DMS114 treated with DMSO at 0.1 percent for 48 hours (cell line): Measurements from ENCODE around the gene DDOST.
"Not testable (repeated sequence)": the region's sequence is repeated elsewhere in the genome, so short reads cannot be mapped to it uniquely, and the experiment has no call there.

Experiments used
- DNase-seq: peaks from one replicate; lab custom pipeline; 2025; ENCODE audit not compliant: unreplicated experiment; lab: John Stamatoyannopoulos, UW

The DDOST gene

DNA sequence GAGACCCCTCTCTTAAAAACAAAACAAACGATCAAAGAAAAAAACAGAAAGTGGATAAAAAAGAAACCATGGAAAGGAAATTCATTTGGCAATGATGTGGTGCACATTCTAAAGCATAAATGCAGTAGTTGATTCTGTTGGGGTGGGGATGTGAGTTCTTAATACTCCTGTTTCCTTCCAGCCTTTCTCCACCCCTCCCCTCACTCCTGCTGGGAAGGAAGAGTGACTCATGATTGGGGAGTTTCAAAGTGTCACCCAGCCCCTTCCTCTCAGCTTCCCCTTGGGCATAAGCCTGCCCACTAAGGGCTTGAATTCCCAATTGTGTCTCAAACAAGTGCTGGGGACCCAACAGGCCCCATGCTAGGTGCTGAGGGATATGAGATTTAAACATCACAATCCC lies 34.6 kb downstream of the DDOST start:
- DNase-seq: no peak

DNA sequence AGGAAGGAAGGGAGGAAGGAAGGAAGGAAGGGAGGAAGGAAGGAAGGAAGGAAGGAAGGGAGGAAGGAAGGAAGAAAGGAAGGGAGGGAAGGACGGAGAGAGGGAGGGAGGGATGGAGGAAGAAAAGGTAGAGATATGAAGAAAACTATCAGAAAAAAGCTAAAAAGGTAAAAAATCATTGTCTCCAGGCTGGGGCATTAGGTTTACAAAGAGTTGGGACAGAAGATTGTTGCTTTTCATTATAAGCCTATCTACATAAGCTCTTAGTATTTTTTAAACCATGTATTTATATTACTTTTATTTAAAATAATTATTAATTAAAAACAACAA lies 35.1 kb downstream of the DDOST start:
- no peak for DNase-seq

DNA sequence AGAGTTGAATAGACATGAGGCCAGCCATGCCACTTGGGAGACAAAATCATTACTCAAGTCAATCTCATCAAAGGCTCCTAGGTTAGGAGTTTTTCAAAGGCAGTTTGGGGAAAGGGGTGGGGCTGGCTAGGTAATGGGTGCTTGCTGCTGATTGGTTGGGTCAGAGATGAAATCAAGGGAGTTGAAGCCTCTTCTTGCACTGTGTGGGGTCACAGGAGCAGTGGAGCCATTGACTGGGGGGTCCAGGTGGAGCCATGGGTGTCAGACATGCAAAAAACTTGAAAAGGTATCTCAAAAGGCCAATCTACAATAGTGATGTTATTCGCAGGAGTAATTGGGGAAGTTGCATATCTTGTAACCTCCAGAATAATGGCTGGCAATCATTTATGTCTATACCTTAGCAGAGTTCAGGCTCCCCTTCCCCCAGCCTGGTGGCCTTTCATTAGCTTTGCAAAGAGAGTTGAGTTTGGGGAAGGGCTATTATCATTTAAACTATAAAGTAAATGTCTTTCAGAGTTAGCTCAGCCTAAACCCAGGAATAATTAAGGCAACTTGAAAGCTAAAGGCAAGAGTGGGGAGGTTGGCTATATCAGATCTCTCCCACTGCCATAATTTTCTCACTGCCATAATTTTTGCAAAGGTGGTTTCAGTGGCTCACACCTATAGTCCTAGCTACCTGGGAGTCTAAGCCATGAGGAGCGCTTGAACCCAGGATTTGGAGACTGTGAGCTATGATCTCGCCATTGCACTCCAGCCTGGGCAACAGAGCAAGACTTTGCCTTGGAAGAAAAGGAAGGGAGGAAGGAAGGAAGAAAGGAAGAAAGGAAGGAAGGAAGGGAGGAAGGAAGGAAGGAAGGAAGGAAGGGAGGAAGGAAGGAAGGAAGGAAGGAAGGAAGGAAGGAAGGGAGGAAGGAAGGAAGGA lies 35.7 kb downstream of the DDOST start:
- DNase-seq: no peak

DNA sequence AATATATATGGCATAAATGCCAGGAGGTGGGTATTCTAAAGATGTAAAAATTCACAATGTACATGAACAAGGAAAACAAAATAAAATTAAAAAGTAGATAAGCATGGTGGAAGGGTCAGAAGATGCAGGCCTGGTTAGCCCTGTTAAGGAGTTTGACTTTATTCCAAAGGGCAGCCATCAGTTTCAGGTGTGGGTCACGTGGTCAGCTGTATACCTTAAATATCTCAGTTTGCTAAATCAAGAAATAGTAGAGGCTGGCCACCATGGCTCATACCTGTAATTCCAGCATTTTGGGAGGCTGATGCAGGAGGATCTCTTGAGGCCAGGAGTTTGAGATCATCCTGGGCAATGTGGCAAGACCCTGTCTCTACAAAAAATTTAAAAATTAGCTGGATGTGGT lies 36.5 kb downstream of the DDOST start:
- no peak for DNase-seq

DNA sequence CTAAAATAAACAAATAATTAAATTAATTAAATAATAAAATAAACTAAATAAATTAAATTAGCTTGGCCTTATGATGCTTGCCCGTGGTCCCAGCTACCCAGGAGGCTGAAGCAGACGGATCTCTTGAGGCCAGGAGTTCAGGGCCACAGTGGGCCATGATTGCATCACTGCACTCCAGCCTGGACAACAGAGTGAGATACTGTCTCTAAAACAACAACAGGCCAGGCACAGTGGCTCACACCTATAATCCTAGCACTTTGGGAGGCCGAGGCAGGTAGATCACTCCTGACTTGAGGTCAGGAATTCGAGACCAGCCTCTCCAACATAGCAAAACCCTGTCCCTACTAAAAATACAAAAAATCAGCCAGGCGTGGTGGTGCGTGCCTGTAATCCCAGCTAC lies 40.2 kb downstream of the DDOST start:
- DNase-seq: no peak

DNA sequence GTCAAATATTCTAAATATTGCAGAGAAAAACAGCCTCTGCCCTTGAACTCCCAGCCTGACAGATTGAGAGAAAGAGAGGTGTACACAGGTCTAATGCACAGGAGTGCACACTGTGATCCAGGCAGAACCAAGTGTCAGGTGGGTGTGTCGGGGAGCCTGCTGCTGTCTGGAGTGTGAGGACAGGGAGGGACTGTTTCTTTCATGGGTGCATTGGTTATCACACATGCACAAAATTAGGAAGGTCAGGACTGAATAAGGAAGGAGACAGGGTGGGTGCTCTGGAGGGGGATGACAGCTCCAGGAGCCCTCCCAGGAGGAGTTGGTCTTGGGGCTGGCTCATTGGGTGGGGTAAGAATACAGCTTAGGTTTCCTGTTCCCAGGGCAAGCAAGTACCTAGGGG lies 41.2 kb downstream of the DDOST start:
- no peak for DNase-seq

DNA sequence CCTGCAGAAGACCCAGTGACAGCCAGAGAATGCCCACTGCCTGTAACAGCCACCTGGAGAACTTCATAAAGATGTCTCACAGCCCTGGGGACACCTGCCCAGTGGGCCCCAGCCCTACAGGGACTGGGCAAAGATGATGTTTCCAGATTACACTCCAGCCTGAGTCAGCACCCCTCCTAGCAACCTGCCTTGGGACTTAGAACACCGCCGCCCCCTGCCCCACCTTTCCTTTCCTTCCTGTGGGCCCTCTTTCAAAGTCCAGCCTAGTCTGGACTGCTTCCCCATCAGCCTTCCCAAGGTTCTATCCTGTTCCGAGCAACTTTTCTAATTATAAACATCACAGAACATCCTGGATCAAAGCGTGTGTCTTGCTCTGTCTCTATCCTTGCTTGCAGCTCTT lies 42.6 kb downstream of the DDOST start:
- no peak for DNase-seq

DNA sequence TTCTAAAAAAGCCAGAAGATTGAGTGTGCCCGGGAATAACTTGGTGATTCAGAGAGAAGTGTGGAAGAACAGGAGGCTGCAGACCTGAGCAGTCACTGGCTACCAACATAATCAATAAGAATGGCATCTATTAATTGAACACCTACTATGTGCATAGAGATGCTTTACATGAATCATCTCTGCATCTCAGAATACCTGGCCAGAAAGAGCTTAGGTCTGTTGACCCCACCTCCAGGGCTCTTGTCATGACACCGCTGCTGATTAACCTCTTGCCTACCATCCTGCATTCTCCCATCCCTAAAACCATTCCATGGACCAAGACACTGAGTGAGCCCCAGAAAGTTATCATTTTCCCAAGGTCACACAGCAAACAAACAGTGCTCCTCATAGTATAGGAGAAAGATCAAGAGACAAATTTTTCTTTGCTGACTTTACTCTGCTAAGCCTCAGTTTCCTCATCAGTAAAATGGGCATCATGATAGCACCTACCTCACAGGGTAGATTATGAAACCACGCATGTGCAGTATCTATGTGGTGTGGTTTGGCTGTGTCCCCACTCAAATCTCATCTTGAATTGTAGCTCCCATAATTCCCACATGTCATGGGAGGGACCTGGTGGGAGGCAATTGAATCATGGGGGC lies 44.2 kb downstream of the DDOST start:
- no peak for DNase-seq

DNA sequence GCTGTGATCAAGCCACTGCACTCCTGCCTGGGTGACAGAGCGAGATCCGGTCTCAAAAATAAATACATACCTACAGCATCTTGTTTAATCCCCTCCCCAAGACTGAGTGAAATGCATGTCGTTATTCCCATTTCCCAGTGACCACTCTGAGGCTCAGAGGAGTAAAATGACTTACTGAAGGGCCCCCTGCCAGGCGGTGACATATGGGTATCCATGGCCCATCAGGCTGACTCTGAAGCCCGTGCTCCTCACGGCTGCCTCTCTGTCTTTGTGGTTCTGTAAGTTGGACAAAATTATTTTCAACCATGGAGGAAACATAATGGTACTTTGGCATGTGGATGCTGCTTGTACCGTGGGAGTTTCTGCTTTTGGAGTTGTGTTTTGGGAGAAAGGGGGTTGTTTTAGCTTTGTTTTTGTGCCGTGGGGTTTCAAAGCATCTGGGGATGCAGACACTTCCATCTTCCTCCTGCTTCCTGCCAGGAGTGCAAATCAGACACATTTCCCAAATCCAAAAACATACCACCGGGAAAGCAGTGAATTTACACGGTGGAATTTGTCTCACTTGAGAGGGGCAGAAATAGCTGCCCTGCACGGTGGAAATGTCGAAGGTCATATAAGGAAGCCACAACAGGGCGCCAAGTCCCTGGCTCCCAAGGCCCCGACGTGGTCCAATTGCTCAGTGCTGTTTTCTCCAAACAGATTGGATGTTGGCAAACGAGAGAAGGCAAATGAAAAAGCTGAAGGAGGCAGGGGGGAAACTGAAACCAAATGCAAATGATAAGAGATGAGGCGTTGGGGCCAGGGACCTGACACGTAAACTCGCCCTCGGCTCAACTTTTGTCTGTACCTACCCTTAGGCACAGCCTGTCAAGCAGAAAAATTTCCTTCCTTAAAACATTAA lies 45.0 kb downstream of the DDOST start:
- no peak for DNase-seq

DNA sequence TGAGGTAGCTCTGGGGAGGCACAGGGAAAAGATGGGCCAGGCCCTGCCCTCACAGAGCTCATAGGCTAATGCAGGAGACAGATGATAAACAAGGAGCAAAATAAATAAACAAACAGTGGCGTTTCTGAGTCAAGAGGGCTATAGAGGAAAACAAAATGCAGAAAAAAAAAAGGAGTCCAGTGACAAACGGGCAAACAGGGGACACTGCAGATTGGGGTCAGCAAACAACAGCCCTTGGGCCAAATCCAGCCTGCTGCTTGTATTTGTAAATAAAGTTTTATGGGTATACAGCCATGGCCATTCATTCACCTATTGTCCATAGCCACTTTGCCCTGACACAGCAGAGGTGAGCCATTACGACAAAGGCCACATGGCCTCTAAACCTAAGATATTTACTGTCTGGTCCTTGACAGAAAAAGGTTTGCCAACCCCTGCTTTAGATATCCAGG lies 47.0 kb downstream of the DDOST start:
- no peak for DNase-seq

DNA sequence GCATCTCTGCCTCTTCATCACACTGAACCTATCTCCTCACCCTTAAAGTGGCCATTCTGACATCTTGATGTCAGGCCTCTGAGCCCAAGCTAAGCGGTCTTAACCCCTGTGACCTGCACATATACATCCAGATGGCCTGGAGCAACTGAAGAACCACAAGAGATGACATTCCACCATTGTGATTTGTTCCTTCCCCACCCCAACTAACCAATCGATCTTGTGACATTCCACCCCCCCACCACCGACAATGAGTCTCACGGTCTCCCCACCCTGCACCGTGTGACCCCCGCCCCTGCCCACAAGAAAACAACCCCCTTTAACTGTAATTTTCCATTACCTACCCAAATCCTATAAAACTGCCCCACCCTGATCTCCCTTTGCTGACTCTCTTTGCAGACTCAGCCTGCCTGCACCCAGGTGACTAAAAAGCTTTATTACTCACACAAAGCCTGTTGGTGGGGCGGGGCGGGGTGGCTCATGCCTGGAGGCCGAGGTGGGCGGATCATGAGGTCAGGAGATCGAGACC lies 48.9 kb downstream of the DDOST start:
- DNase-seq: no peak

DNA sequence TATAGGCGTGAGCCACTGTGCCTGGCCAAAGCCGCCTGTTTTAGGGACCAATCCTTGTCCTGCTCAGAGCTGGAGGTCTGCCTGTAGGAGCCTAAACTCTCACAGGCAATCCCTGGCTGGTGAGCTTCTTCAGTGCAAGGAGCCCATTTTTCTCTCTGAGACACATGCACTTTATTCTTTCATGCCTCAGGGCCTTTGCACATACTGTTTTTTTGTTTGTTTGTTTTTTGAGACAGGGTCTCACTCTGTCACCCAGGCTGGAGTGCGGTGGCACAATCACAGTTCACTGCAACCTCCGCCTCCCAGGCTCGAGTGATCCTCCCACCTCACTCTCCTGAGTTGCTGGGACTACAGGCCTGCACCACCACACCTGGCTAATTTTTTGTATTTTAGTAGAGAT lies 49.5 kb downstream of the DDOST start:
- DNase-seq: no peak

DNA sequence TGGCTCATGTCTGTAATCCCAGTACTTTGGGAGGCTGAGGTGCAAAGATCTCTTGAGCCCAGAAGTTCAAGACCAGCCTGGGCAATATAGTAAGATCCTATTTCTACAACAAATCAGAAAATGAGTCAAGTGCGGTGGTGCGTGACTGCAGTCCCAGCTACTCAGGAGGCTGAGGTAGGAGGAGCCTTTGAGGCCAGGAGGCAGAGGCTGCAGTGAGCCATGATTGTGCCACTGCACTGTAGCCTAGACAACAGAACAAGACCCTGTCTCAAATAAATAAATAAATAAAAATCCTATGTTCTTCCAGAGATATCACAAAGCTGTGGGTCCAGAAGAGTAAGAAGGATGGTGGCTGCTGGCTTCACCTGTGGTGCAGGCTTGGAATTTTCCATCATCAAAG lies 50.2 kb downstream of the DDOST start:
- no peak for DNase-seq

DNA sequence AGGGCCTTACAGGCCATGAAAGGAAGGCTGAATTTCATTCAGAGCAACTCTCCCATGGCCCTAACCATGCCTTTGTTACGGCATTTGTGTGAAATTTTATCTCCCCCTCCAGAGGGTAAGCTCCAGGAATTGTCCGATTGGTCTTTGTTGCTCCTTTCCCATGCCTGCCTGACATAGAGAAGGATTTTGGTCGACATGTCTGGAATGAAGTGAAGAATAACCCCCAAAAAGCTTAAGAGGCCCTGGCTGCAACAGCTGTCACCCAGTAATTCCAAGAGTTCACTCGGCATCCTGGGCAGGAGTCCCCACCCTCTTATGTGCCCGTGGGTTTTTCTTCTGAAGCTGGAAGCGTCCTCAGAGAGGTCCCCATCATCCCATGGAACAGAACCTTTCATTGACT lies 51.6 kb downstream of the DDOST start:
- no peak for DNase-seq

DNA sequence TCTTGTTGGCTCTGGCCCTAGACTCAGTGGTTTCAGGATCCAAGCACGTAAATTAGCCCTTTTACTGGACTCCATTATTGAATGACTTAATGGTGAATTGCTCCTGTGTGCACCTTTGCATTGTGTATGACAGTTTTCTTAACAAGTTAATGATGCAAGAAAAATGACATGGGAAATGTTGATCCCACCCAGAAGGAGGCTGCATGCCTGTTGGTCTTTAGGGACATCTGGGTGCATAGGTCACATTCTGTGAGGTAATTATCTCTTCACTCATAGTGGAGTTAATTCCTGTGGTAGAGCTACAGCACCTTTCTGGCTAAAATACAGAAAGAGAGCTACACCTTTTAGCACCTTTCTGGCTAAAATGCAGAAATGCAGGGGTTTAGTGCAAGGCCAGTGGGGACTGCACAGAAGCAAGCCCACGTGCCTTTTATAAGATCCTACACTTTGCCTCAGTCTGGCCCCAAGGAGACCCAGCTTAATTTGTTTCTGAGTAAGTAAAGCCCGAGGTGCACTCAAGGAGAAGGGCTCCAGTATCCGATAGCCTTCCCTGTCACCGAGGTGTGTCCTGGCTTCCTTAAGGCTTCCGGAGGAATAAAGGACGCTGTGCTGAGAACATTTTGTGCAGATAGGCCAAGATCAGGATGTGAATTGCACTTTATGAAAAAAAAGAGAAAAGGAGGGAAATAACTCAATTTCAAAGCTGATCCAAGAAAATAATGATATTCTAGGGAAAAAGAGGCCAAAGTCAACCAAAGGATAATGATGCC lies 54.2 kb downstream of the DDOST start:
- not testable (repeated sequence) for DNase-seq

DNA sequence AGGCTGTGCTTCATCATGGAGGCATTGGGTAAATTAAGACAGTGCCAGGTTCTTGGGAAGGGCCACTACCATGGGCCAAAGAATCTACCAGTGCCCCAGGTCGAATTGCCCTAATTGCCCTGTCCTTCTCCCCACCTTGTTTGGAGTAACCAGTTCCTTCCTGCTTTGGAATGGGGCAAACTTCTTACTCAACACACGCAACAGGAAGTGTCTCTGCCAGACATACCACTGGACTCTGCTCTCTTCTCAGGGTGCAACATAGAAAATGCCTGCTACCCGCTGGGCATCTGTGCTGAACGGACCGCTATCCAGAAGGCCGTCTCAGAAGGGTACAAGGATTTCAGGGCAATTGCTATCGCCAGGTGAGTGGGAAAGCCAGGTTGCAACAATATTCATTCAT lies 56.5 kb downstream of the DDOST start:
- no peak for DNase-seq

DNA sequence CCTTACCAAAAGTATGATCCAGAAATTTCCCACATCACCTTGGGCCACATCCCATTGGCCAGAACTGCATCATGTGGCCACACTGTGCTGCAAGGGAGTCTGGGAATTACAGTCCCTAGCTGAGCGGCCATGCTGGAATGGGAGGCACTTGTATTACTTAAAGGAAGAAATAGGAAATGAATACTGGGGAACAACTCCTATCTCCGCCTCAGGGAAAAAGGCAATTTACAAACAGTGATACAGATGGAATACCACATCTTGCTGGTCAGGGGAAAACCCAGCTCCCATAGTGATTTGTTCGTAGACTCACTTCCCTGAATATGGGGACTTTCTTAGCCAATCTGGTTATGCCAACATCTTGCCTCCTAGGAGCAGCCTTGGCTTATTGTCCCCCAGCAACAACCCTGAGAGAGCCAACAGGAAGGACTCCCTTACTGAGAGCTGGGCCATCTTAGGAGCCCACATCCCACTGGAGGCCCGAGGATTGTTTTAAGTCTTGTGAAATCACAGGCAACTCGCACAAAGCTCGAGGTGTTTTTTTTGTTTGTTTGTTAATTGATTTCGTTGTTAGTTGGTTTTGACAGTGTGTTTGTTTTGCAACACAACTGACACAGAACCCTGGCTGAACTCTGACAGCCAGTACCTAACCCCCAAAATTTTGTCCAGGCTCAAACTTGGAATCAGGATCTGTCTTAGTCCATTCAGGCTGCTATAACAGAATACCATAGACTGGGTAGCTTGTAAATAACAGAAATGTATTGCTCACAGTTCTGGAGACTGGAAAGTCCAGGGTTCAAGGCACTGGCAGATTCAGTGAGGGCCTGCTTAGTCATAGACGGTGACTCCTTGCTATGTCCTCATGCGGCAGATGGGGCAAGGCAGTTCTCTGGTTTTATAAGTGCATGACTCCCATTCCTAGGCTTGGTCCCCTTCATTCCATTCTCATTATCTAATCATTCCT lies 57.4 kb downstream of the DDOST start:
- no peak for DNase-seq

DNA sequence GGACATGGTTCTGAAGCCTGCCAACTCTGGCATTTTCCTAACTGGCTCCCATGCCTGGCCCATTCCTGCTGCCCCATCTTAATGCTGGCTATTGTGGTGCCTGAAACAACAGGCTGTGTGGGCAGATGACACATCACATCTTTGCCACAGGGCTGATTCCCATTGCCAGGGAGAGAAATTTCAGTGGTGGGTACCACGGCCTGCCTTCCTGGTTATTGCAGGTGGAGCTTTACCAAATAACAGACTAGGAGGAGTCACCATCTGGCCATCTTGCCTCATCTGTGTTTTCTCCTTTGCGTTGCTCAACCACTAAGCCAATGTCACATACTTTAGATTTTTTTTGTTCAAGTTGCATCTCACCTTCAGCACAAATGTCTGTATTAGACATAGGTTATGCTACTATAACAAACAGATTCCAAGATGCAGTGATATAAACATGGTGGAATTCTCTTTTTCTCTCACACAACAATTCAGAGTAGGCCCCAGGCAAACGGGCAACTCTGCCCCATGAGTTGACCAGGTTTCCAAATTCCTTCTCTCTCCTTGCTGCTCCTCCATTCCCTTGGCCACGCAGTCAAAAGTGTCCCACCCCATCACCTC lies 58.2 kb downstream of the DDOST start:
- no peak for DNase-seq
